HFF-Myc (cell line): ENCODE measurements around the gene GRIN2B.

ENCODE experiments used
- DNase-seq: peaks from one replicate; pipeline ENCODE4 v3.0.0-alpha.2; 2011; ENCODE audit warnings: low read depth; ENCODE audit errors: extremely low read depth
- H3K4me3 ChIP-seq: replicated peaks from 2 replicates; pipeline ENCODE4 v1.5.1; 2011; ENCODE audit warnings: low read depth, mild to moderate bottlenecking, control low read depth, low read length
- TF ChIP-seq, protein P1 (sequence below): IDR thresholded peaks from 2 replicates; pipeline ENCODE4 v1.5.1; 2012; ENCODE audit warnings: mild to moderate bottlenecking, low read depth, low read length, control low read depth; ENCODE audit errors: missing control alignments

The GRIN2B gene

DNA sequence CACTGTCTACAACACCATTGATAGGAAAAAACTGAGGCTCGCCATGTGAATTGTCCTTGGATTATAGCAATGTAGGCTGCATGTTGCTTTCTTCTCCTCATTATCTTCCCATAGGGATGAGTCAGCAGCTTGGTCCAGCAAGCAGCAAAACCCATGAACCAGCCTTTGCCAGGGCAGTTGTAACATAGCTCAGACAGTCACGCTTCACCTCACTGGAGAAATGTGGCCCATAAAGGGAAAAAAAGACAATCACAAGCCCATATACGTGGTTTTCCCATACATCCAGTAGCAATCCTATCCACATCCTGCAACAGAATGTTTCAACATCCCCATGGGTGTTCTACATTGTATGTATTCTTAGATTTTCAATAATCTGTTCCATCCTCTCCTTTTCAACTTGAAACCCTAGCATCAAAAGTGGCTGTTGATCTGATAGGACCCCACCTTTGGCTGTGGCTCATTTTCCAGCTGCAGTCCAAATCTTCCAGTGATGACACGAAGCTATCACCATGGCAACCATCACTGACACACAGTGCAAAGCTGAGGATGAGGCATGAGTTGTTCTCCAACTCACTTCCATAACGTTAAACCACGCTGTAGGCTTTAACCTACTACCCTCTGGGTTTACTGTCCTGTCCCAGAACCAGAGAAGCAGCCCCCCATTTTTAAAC lies 34.0 kb downstream of the GRIN2B start:
- TF ChIP-seq, protein P1, sequence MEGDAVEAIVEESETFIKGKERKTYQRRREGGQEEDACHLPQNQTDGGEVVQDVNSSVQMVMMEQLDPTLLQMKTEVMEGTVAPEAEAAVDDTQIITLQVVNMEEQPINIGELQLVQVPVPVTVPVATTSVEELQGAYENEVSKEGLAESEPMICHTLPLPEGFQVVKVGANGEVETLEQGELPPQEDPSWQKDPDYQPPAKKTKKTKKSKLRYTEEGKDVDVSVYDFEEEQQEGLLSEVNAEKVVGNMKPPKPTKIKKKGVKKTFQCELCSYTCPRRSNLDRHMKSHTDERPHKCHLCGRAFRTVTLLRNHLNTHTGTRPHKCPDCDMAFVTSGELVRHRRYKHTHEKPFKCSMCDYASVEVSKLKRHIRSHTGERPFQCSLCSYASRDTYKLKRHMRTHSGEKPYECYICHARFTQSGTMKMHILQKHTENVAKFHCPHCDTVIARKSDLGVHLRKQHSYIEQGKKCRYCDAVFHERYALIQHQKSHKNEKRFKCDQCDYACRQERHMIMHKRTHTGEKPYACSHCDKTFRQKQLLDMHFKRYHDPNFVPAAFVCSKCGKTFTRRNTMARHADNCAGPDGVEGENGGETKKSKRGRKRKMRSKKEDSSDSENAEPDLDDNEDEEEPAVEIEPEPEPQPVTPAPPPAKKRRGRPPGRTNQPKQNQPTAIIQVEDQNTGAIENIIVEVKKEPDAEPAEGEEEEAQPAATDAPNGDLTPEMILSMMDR = no peak
- H3K4me3 ChIP-seq = no peak overlapping the region
- DNase-seq = no peak

DNA sequence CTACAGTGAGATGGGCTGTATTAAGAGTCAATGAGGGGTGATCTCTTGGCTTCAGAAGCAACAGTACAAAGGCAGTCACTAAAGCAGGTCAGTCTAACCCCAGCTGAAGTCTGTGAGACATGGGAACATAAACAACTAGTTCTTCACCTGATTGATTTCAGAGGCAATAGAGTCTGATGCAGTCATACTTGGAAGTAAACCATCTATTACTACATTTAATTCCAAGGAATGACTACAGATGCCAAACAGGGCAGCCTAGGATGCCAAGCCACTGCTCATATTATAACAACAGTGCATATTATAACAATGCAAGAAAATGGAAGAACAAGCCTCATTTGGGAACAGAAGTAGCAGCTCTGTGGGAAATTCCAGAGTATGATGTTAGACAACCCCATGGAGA lies 35.8 kb downstream of the GRIN2B start:
- H3K4me3 ChIP-seq = no peak overlapping the region
- DNase-seq = no peak
- TF ChIP-seq, protein P1 = no peak

DNA sequence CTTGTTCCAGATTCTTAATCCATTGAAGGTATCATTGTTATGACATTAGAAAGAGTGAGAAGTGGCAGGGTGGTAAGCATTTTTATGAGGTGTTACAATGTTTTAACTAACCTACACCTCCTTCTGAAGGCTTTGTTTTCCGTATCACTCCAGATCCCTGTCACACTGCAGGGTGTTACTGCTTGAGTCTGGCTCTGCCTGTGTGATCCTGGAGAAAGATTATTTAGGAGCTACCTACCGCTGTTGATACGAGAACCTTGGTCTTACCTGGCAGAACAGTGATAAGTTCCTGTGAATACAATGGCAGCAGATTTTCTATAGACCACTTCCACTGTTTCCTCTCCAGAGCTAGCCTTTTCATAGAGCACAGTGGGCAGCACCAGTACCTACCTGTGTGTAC lies 36.2 kb downstream of the GRIN2B start:
- H3K4me3 ChIP-seq = no peak overlapping the region
- no peak for DNase-seq
- TF ChIP-seq, protein P1 = no peak

DNA sequence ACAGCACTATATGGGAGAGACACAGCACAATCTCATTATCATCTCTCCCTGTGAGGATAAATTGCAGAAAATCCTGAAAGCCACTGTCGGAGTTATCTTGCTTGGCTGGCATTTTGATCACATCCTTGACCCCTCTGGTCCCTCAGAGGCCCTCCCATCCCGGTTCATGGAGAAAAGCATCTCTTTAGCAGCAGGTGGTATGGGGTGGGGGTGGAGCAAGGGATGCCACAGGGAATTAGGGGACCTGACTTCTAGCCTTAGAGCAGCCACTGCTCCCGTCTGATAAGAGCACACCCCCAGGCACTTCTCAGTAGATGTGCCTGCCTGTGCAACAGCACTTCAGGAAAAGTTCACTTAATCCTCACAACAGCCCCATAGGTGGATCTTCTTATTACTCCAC lies 38.6 kb downstream of the GRIN2B start:
- H3K4me3 ChIP-seq = no peak overlapping the region
- TF ChIP-seq, protein P1 = no peak
- no peak for DNase-seq

DNA sequence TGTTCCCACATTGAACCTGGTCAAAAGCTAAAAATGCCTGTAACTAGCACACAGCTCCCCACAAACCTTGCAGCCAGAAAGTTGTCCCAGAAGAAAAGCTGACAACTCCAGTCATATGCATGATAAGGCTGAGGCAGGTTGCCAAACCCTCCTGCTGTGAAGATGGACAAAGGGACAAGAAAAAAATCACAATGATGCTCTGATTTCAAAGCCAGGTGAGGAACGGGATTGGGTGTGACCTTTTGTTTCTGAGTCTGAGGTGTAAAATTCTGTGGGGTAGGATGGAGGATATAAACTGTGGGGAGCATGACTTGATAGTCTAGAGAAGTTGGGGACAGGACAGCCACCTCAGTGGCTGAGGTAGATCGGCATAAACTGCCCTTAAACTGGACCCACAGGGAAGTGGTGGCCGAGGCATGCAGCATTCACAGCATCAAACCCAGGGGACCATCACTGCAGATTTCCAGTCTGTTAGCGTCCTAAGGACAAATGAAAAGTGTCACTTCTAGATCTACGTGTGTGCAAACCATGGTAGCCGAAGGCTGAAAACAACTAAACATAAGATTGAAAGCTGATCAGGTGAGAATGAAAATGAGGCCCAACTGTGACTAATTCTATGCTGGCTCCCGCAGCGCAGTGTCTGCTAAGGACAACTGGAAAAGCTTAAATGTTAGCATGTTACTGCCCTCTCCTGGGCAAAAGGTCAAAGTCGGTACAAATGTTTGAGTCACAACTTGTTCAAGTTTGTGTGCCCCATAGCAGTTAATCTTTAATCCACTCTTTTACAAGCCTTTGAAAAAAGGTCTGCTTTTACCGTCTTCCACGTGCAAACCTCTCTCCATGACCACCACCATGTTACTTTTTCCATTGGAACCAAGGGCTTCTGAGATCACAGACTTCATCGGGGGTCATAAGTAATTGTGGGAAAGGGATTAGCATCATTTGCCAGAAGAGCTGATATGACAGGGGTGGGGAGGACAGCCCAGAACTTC lies 39.8 kb downstream of the GRIN2B start:
- TF ChIP-seq, protein P1 = no peak
- no peak for DNase-seq
- H3K4me3 ChIP-seq = no peak overlapping the region

DNA sequence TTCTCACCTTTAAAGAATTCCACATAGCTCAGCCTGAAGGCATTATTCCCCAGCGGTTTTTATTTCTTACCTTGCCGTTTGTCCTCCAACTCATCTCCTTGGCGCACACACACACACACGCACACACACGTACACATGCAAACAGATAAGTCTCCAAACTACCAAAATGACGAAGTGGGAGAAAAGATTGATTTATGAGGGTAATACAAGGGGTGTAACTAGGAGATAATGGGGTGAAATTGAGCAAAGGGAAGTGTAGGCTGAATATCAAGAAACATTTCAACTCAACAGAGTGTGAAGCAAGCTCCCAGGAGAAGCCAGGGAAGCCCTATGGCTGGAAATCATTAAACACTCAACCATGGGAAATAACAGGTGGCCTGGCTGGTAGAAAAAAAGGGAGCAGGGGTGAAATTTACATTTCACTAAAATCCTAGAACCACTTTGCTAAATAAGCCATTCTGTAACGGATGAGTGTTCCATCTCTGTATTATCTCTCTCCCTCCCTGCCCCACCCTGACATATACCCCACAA lies 41.0 kb downstream of the GRIN2B start:
- DNase-seq = no peak
- TF ChIP-seq, protein P1 = no peak
- no peak overlapping the region for H3K4me3 ChIP-seq
